Skin of body (tissue), 2 donors: ENCODE results near the gene CHN2. TPM values are rescaled to one million over a fixed set of nuclear protein-coding genes. Genes with fewer than 3 reads are reported as not detected.

Experiments
- DNase-seq: peaks from one replicate; lab custom pipeline; 2025; lab: John Stamatoyannopoulos, UW
- total RNA-seq: library from RNA; depleted of rRNA; stranded (reverse); fragments of >200 nt; gene quantifications from one replicate; pipeline ENCODE4 v1.2.3, GENCODE V29; 2014

Gene CHN2
- total RNA-seq, 1 donor from 2014 or later = 9.1 TPM

DNA sequence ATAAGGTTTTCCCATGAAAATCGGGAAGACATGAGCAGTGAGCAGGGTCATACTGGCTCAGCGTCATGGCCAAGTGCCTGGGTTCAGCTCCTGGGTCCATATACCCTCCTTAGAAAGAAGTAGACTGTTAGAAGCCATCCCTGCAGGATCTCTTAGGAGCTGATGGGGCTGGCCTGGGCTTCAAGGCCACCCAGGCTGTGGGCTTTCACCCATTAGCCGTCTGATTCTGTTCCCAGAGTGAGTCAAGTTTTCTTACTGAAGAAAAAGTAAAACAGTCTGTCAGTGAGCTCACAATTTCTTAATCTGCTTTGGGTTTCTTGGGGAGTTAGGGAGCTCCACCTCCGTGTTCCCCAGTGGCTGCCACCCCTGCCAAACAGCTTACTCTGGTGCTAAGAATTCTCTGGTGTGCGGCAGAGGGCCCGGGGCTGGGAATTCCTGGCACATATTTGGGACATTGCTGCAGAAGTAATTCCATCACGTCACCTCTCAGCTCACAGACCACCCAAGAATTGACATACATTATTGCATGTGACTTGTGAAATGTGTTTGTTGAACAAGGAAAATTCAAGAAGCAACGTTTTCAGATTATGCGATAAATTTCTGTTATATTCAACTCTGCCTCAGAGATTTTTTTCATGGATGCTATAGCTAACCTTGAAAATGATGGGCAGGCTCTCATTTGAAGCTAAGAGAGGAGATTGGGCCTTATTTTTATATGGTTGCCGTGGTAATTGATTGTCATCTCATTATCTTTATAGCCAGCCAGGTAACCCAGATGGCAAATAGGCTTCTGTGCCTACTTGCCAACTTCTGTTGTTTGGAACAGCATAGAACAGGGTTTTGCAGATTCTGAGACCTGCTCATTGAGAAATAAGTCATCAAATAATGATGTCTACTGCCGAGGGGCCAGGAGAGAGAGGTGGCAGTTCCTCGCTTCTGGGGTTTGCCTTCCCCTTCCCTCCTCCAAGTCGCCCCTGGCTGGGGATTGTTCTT, 166.4 kb downstream of the CHN2 start:
- DNase-seq = peak; percentile 92

DNA sequence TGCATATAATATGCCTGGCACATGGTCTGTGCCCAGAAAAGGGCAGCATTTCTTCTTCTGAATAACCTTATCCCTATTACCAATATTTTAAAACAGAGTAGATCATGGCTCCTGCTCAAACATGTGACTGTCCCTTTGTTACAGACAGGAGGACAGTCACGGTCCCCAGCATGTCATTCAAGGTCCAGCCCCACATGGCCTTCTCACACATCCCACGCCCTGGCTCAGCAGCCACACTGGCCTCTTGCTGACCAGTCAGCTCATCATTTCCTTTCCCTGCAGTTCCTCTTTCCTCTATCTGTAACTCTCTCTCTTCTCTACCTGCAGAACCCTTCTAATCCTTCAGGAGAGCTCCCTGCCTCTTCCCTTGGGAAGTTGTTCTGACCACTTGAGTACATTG, 167.8 kb downstream of the CHN2 start:
- no peak for DNase-seq

DNA sequence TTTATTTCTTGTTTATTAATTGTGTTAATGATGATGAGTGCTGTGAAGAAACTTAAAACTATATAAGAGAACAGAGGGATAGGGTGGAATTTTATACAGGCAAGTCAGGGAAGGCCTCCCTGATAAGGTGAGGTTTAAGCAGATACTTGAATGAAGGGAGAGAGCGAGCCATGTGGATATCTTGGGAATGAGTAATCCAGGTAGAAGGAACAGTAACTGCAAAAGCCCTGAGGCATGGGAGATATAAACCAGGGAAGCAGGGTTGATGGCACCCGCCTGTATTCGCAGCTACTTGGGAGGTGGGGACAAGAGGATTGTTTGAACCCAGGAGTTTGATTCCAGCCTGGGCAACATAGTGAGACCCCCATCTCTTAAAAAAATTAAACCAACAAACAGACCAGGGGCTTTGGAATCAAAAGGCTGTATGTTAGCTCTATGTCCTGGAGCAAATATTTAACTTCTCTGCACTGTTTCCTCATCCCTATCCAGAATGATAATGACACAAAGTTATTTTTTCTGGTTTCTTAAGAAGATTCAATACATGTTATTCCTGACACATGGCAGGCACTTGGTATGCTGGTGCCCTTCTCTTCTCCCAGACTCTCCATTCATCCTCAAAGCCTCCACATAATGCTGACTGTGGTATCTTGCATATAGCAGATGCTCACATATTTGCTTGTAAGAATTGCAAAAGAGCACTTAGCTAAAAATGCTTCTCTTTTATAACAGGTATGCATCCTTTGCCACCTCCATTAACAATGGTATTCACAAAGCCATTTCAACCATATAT, 169.3 kb downstream of the CHN2 start:
- DNase-seq = no peak

DNA sequence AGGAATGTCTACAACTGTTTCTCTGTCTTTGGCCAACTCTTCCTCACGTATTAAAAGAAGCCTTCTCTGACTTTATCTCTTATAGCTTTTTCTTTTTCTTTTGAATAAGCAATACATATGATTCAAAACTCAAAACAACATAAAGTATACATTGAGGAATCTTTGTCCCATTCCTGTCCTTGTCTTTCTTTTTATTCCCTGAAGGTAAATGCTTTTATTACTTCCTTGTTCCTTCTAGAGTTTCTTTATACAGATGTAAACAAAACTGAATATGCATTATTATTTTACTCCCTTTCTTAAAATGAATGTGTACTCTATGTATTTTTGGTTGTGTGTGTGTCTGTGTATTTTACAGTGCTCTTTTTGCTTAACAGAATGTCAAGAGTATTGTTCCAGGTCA, 170.1 kb downstream of the CHN2 start:
- DNase-seq = no peak

DNA sequence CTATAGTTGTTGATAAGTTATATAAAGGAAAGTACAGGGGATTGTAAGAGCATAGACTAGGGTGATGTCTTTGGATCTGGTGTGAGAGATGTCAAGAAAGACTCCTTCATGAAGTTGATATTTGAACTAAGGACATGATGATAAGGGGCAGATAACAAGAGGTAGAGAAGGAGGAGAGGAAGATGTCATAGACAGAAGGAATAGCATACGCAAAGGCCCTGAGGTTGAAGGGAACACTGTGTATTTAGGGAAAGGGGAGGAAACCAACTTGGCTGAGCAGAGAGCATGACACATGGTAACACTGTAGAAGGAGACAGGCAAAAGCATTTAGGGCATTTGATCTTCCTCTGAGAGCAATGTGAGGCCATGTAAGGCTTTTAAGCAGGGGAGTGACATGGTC, 170.8 kb downstream of the CHN2 start:
- DNase-seq = no peak

DNA sequence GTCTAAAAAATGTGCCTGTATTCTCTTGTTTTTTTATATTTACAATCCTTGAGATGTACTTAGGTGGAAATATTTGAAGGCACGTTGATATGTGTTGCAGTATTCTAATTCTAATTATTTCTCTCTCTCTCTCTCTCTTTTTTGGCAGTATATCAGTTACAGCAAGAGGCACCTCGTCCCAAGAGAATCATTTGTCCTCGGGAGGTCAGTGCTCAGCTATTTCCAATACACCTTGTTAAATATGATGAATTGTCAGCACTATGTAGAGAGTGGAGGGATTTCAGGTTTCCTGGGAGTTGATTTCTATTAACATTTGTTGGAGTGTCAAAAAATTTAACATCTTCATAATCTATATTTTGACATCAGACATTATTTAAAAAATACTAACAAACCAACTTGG, 173.2 kb downstream of the CHN2 start:
- no peak for DNase-seq

DNA sequence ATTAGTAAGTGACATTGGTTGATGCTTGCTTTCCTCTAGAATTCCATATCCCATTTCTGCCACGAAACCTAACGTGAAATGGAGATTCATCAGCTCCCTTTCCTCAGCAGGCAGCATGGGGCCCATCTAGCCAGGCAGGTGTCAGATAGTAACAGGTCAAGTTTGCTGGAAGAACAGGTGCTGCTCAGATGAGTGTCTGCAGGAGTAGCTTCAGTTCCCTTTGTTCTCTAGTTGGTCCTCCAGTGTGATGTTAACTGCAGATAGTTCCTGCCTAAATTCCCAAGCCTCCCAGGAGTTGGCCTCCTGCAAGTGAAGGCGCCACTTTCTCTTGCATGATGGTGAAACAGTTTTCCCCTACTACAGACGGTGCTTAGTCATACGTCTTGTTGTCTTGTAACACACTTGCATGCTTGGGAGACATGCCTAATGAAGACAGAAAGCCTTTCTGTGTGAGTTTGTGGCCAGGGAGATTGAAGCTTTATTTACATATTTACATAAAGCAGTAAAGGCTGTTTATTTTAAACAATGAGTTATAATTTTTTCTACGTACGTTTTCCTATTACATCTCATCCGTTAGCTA, 175.4 kb downstream of the CHN2 start:
- DNase-seq = no peak

DNA sequence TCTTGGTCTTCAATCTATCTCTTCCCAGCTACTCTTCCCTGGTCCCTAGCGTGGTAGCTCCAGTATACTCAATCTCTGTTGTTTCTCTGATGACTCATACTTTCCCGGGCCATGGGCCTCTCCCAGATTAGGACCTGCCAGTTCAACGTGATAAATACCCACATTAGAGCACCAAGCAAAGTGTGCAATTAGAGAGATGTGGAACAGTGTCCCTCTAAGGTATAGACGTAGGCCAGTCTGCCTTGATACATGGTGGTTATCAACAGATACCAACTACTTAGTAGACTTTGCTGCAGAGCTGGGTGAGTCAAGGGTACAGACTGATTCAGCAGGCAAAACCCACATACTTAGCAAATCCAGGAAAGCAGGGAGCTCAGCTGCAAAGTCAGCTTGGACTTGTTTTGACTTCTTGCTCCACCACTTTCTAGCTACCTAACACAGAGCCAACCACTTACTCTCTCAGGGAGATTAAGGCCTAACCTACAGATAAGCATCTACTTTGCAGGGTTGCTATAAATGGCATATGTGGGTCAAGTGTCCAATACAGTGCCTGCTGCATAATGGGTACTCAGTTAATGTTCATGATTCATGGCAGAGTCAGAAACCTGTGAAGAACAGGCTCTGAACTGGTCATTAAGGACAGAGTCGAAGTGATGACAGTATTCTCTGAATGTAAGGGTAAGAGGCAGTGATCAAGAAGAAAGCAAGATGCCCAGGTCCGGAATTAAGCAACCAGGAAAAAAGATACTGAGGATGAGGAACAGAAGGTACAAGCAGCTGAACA, 176.1 kb downstream of the CHN2 start:
- DNase-seq = no peak

DNA sequence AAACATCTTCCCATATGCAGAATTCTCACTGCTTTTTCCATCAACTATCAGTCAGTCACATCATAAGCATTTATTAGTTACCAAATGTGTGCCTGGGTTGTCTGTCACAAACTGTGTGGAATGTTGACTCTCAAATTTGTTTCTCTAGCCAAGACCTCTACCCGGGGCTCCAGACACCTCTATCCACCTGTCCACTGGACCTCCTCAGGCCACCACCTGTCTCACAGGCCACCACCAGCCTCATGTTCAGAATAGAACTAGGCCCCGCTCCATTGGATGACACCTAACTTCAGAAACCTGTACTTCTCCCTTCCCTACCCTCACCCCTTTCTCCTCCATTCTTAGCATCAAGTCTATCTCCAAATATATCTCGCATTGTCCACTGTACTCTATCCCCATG, 176.9 kb downstream of the CHN2 start:
- DNase-seq = no peak

DNA sequence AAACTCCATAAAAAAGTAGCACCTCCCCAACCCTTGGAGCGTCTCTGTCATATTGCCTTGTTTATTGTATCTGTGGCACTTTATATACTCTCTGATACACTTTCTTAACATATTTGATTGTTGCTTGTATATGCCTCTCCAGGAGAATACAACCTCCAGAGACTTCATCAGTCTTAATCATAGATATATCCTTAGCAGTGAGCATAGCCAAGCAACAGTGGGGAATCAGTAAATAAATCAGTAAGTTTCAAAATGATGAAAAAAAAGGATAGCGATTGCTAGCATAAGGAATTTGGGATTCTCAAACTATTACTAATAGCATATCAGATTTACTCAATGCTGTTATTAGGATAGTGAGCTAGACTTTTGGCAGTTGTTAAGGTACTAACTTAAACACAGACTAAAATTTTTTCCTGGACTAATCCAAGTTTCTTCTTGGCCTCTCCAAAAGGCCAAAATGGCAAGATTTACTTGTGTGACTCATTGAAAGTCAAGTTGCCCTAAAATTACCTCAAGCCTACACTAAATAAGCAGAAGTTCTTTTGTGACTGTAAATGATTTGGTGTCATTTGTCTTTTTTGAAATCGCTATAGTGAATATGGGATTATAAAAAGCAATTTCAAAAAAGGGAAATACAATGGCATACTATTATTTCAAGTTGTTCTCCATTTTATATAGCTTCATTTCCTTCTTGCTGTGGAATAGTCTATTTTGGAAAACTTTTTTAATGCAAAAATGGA, 177.9 kb downstream of the CHN2 start:
- DNase-seq = no peak

DNA sequence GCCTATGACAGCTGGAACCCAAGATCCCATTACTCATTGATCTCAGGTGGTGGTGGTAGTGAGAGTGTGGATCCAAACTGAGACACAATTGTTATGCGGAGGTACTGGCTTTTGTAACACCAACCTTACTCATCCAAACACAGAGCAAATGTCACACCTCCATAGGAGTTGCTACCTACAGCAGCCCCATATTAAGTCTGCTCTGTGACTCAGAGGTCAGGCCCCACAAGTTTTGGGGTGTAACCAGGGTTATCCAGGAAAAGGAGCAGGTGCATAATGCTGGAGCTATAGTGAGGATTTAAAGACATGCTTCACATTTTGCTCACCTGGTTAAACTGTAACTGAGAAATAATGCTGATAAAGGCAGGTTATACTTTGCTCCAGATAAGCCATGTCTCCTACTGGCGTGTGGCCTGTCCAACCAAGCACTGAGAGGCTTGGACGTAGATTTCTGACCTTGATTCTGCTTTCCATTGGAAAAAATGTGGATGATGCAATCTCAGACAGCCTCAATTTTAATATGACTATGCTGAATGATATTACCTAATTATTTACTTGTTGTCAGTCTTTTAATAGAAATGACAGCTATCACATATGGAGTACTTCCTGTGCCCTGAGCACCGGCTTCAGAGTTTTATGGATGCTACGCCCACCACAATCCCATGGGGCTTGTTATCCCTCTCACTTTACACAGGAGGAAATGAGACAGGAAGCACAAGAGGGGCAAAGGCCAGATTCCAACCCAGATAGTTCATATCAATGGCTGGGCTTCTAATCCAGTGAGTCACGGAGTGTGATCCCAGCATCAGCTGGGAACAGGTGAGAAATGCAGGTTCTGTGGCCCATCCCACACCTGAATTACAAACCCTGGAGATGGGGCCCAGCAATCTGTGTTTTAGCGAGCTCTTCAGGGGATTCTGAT, 181.3 kb downstream of the CHN2 start:
- no peak for DNase-seq

DNA sequence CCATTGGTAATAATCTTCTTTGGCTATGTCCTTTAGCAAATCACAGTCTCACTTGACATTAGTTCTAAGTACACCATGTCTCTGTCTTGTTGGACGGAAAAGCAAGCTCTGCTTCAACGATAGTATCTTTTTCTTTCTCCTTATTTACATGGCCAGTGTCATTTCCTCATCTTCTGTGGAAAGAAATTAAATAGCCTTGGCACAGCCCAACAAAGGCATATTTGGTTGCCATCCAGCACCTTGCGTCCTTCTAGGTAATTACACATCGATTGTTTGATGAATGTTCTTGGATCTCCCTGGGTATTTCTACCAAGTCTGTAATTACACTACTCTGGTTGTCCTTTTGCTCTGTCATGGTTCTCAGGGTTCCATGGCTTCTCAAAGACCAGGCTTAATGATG, 183.1 kb downstream of the CHN2 start:
- no peak for DNase-seq

DNA sequence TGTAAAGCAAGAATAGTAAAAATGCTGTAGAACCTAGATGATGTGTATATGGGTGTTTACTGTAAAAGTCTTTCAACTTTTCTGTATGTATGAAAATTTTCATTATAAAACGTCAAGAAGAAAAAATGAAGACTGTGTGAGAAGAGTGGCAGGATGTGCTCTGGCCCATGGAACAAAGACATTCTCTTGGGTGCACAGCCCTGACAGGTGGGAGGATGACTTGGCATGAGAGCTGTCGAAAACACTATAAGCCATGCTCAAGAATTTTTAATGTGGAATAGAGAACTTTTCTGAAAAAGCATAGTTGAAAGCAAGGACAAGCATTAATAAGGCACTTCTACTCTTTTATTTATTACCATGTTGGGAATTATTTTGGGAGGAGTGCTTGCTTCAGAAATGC, 185.0 kb downstream of the CHN2 start:
- DNase-seq = no peak

DNA sequence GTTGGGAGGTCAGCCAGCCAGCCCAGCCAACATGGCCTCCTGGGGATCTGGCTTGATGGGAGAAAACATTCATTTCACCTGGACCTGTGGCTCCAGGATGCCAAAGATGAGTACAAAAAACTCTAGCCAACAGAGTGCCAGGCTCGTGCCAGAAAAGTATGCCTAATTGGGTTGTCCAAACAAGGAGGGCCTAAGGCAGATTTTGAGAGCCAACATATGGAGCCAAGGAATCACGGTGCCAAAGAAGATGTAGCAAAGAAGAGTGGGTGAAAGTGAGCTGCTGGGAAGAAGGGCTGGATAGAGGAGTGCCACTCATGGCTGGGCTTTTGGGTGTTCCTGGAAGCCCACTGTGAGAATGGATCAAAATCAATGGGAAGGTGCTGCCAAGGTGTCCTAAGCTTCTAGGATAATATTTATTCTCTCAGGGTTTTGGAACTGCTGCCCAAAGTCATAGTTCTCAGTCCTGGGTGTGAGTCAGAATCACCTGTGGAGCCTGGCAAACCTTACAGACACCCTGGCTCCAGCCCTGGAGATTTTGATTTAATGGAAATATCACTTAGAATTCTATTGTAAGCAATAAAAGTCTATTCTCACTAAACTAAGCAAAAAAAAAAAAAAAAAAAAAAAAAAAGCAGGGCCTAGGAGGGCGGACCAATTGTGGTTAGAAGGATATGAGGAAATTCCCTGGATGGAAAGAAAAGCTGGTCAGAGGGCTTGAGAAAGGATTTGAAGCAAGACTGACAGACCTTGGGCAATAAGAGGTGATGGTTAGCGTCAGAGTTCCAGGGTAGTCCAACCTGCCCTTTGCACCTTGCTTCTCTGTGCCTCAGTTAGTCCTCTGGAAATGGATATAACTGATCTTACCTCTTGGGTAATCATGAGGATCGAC, 186.9 kb downstream of the CHN2 start:
- DNase-seq = no peak

DNA sequence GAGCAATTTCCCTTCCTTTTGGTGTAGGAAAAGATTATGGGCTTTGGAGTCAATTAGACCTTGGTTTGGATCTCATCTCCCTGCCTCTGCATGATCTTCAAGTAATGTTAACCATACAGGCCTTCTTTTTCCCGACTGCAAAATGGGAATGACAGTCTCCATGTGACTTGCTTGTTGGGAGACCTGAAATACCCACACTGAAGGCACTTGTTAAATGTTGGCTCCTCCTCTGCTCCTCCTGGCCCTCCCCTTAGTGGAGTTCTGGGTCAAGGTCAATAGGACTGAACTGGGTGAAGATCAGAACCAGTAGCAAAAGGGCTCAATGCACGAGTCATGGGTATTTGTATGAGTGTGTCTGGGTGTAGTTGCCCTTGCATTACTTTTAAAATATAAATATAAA, 189.7 kb downstream of the CHN2 start:
- no peak for DNase-seq

DNA sequence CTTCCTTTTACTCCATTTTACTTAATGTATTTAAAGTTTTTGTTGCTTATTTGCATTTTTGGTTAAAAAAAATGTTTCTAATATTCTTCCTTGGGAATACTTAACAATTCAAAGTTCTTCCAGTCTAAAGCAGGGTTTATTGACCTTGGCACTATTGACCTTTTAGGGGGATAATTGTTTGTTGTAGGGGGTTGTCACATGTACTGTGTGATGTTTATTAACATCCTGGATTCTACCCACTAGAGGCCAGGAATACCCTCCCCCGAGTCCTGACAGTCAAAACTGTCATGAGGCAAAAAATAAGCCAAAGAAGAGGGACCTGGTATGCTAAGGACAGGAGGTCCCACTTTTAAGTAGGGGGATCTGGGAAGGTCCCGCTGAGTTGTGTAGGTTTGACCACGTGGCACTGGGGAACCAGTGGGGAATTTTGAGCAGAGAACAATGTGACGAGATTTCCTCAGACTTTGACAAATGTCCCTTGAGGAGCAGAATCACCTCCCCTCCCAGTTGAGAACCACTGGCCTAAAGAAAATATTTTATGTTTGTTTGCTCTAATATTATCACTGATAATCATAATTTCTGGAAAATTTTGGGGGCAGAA, 190.7 kb downstream of the CHN2 start:
- DNase-seq = no peak

DNA sequence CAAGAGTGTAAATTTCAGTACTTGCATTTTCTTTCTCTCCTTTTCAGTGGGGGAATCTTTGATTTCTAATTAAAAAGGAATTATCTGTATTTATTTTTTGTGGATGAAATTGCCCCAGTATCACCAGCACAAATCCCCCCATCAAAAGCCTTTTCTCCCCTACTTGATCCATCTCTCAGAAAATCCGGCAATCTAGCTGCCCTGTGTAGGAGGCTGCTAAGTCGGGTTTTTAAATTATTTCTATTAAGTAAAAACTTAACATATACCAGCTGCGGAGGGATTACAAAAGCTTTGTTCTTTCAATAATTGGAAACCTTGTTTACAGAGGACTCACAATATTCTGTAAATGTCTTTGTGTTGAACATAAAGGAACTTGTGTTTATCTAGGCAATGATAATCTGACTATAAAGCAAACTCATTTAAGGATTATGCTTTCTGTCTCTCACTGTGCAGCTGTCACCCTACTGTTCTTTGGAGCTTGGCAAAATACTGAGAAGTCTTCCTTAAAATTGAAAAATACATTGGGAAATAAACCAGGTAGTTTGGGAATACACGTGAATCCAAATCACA, 191.7 kb downstream of the CHN2 start:
- DNase-seq = no peak

DNA sequence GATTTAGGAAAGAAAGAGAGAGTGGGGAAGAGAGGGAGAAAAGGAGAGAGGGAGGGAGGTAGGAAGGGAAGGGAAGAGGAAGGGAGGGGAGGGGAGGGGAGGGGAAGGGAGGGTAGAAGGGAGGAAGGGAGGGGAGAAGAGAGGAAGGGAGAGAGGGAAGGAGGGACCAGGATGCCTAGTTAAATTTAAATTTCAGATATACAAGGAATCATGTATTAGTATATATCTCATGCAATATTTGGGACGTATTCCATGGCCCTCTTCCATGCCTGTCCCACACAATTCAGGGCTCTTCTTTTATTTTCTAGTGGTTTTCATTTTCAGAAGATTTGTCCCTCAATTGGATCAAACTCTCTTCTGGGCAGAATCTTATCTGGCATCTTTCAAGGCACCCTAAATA, 196.7 kb downstream of the CHN2 start:
- DNase-seq = no peak
